Measurements from ENCODE around the gene SMIM9.
A peak's percentile ranks its signal among the peaks of the same experiment; 100 is the strongest.
"Not testable (repeated sequence)": the region's sequence is repeated elsewhere in the genome, so short reads cannot be mapped to it uniquely, and the experiment has no call there.

The SMIM9 gene

GRCh38 chrX:154833746-154834274, 652 bp downstream of the SMIM9 start:
- no peak overlapping the region for H3K27ac ChIP-seq
- ChIA-PET POLR2A (ENCODE audit: low non-redundant PET) (no interaction called here), CTCF (interaction anchor here (0.7 to 0.8 kb wide), 2 partner anchors 21 to 307 kb away, joined by 3 to 4 read pairs; no protein-coding TSS in a partner anchor)
- TF ChIP-seq, protein P1, sequence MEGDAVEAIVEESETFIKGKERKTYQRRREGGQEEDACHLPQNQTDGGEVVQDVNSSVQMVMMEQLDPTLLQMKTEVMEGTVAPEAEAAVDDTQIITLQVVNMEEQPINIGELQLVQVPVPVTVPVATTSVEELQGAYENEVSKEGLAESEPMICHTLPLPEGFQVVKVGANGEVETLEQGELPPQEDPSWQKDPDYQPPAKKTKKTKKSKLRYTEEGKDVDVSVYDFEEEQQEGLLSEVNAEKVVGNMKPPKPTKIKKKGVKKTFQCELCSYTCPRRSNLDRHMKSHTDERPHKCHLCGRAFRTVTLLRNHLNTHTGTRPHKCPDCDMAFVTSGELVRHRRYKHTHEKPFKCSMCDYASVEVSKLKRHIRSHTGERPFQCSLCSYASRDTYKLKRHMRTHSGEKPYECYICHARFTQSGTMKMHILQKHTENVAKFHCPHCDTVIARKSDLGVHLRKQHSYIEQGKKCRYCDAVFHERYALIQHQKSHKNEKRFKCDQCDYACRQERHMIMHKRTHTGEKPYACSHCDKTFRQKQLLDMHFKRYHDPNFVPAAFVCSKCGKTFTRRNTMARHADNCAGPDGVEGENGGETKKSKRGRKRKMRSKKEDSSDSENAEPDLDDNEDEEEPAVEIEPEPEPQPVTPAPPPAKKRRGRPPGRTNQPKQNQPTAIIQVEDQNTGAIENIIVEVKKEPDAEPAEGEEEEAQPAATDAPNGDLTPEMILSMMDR (conservative IDR thresholded peaks at IDR 0.05; ENCODE audit: low read depth): no peak
- no peak for DNase-seq (ENCODE audit: low spot score)

- ChIA-PET CTCF (no interaction called here), POLR2A (ENCODE audit: low non-redundant PET) (no interaction called here)
- TF ChIP-seq, protein P1 (conservative IDR thresholded peaks at IDR 0.05; ENCODE audit: low read depth): no peak
- no peak overlapping the region for H3K27ac ChIP-seq
- DNase-seq (ENCODE audit: low spot score): no peak
Measured at GRCh38 chrX:154829926-154830442, 4.5 kb downstream of the SMIM9 start.

DNA sequence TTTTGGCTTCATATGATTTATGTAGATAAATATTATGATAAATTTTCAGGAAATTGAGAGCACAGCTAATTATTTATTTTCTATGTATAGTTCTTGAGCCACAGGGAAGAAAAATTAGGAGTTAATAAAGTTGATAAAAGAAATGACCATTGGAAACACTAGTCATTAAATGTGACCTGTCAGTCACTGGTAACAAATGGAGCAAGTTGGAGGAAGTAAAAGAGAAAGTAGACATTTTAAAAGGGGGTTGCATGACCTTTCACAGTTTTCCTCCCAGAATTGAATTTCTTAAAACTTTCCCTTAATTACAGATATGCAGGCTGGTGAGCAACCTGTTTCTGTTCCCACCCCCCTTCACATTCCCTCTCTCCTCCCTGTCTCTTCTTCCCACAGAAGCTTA, 5.3 kb downstream of the SMIM9 start:
- H3K27ac ChIP-seq: no peak overlapping the region
- ChIA-PET CTCF (no interaction called here), POLR2A (ENCODE audit: low non-redundant PET) (no interaction called here)
- DNase-seq (ENCODE audit: low spot score): no peak
- TF ChIP-seq, protein P1 (conservative IDR thresholded peaks at IDR 0.05; ENCODE audit: low read depth): no peak

DNA sequence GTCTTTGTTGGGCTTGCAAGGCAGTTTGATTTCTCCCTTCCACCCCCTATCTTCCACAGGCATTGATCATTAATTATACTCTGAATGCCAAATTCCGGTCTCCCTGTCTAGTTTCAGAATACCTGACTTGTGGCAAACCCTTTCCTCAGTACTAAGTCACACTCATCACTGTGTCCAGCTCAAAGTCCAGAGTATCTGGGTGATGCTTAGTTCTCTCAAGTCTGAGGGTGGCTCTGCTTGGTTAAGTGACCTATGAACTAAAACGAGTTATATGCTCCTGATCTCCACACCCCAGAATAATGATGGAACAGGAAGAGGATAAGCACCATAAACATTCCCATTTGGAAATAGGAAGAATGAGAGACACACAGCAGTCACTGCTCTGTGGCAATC, 6.5 kb downstream of the SMIM9 start:
- POLR2A ChIA-PET (ENCODE audit: low non-redundant PET): no interaction called here
- CTCF ChIA-PET: no interaction called here
- DNase-seq (ENCODE audit: low spot score): no peak
- TF ChIP-seq, protein P1 (conservative IDR thresholded peaks at IDR 0.05; ENCODE audit: low read depth): no peak
- no peak overlapping the region for H3K27ac ChIP-seq

DNA sequence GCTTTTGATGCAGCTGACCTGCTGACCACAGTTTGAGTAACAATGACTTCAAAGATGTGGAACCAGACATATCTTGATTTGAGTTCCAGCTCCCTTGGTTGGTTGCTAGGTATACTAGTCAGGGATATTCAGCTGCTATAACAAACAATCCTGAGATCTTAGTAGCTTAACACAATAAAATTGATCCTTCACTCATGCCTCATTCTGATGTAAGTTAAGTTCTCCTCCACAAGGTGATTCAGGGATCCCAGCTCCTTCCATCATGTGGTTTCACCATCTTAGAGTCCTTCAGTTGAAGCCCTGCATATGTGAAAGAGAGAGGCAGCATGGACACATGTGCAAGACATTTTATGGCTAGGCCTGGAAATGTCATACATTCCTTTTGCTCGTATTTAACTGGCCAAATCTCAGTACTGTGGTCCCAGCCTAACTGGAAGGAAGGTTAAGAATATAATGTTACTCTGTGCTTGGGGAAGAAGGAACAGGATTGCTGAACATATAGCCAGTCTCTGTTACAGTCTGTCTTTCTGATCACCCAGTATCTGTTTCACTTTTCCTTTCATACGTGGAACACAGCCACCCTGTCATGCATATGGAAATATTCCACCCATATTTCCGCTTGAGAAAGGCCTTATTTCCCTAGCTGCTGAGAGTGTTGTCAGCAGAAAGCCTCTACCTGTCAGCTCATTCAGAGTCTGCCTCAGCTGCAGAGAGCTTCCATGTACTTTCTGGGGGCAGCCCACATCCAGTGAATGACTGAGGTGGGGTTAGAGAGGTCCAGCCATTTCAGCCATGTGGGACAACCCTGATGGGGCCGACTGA, 7.1 kb downstream of the SMIM9 start:
- ChIA-PET POLR2A (ENCODE audit: low non-redundant PET) (no interaction called here), CTCF (interaction anchor here (0.5 kb wide), 1 partner anchor 259 kb away, joined by 4 read pairs; no protein-coding TSS in a partner anchor)
- no peak for DNase-seq (ENCODE audit: low spot score)
- H3K27ac ChIP-seq: no peak overlapping the region
- TF ChIP-seq, protein P1 (conservative IDR thresholded peaks at IDR 0.05; ENCODE audit: low read depth): no peak

GRCh38 chrX:154825586-154825985, 8.9 kb downstream of the SMIM9 start:
- DNase-seq (ENCODE audit: low spot score); H3K27ac ChIP-seq; POLR2A ChIA-PET (ENCODE audit: low non-redundant PET); CTCF ChIA-PET: not testable (repeated sequence)

DNA sequence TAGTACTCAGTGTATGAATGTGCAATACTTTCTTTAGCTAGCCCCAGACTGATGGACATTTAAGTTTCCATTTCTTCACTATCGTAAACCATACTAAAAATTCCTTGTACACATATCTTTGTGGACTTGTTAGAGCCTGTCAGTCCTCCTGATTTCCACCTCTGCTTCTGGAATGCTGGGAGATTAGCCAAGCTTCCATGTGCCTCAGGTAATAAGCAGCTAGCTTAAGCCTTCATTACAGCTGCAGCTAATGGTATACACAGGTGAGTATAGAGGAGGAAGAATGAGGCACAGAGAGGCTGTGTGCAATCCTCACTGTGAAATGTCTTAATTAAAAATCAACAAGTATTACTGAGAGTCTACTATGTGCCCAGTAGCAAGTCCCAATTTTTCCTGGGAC, 9.8 kb downstream of the SMIM9 start:
- ChIA-PET CTCF (interaction anchor here (0.6 kb wide), 1 partner anchor 856 kb away, joined by 3 read pairs; no protein-coding TSS in a partner anchor), POLR2A (ENCODE audit: low non-redundant PET) (no interaction called here)
- TF ChIP-seq, protein P1 (conservative IDR thresholded peaks at IDR 0.05; ENCODE audit: low read depth): no peak
- DNase-seq (ENCODE audit: low spot score): peak; percentile 65
- no peak overlapping the region for H3K27ac ChIP-seq

Measured in RWPE1 (cell line).